ENCODE results near the gene SGSM2. TPM values are rescaled to one million over a fixed set of nuclear protein-coding genes. Genes with fewer than 3 reads are reported as not detected.
A peak's percentile ranks its signal among the peaks of the same experiment; 100 is the strongest.

SGSM2 gene
- polyA plus RNA-seq, 1 donor (not counting 4 experiments of a cell fraction or from before 2014, with no cell fraction given): 16.4 TPM

- no peaks in the 10 kb centered on the region for H4K20me1 ChIP-seq (ENCODE audit: control insufficient read depth, extremely low read depth, insufficient read depth, low read length)
- TF ChIP-seq EZH2 (IDR thresholded peaks at IDR 0.05; ENCODE audit: low read length) (no peak), CTCF (optimal IDR thresholded peaks at IDR 0.05 in 1 of 3, IDR thresholded peaks at IDR 0.05 in 1 of 3, conservative IDR thresholded peaks at IDR 0.05 in 1 of 3; ENCODE audit: extremely low read depth in 1 of 3, insufficient read depth in 2 of 3, low read length in 3 of 3) (no peak)
- peaks cover 7% of the 10 kb centered on the region for H3K4me1 ChIP-seq (ENCODE audit: control insufficient read depth, extremely low read depth, insufficient read depth, low read length)
- FAIRE-seq (no peak), DNase-seq (ENCODE audit: low read depth, low spot score) (no peak)
- dilution Hi-C loops (cut with MboI; ENCODE audit: extremely low pct_ligation_motif_present, low sequenced_read_pairs): no loop called here
- peaks cover 60% of the 10 kb centered on the region for H3K79me2 ChIP-seq (ENCODE audit: control insufficient read depth, insufficient read depth, low read length)
- peak within 1 kb of the TSS; percentile 69 to 92 (median 72) for H3K4me3 ChIP-seq (ENCODE audit: control insufficient read depth in 2 of 3, extremely low read depth in 1 of 3, insufficient read depth in 2 of 3, low read depth in 1 of 3, low read length in 3 of 3)
- peak within 1 kb of the TSS; percentile 55 for H3K4me2 ChIP-seq (ENCODE audit: control insufficient read depth, extremely low read depth, insufficient read depth, low read depth, low read length)
- no peaks in the 10 kb centered on the region for H3K9me3 ChIP-seq (ENCODE audit: control insufficient read depth, low read depth, low read length)
- peak within 1 kb of the TSS; percentile 70 for H3K27ac ChIP-seq (ENCODE audit: control insufficient read depth, insufficient read depth, low read length)
- H2AFZ ChIP-seq (ENCODE audit: control insufficient read depth, low read length): peak within 1 kb of the TSS; percentile 84
- peak within 1 kb of the TSS; percentile 92 for H3K9ac ChIP-seq (ENCODE audit: control insufficient read depth, extremely low read depth, insufficient read depth, low read length)
- H3K36me3 ChIP-seq (ENCODE audit: control insufficient read depth in 2 of 2, extremely low read depth in 1 of 2, insufficient read depth in 2 of 2, low read length in 2 of 2): peaks cover 6 to 13% of the 10 kb centered on the region in 2 experiments
- H3K27me3 ChIP-seq (ENCODE audit: control insufficient read depth, extremely low read depth, insufficient read depth, low read length): no peaks in the 10 kb centered on the region
- H3K9me1 ChIP-seq (ENCODE audit: control insufficient read depth, extremely low read depth, insufficient read depth, low read length): no peaks in the 10 kb centered on the region
Measured at GRCh38 chr17:2303204-2304188, 33.8 kb upstream of the SGSM2 start, which contains the start of the genes SMG6 and SRR. Gene SMG6 (minus strand): TSS chr17:2303785. CDS start chr17:2303720, 65 bp downstream. Gene SRR (plus strand): TSS chr17:2303950. CDS start chr17:2315561, 11,611 bp downstream.

GRCh38 chr17:2304931-2305330, 32.4 kb upstream of the SGSM2 start:
- Histone ChIP-seq H3K9me1 (ENCODE audit: control insufficient read depth, extremely low read depth, insufficient read depth, low read length) (no peaks in the 10 kb centered on the region), H3K27ac (ENCODE audit: control insufficient read depth, insufficient read depth, low read length) (no peak overlapping the region), H2AFZ (ENCODE audit: control insufficient read depth, low read length) (no peak overlapping the region), H3K27me3 (ENCODE audit: control insufficient read depth, extremely low read depth, insufficient read depth, low read length) (no peaks in the 10 kb centered on the region), H3K9me3 (ENCODE audit: control insufficient read depth, low read depth, low read length) (no peaks in the 10 kb centered on the region), H3K9ac (ENCODE audit: control insufficient read depth, extremely low read depth, insufficient read depth, low read length) (no peak overlapping the region), H3K4me3 (ENCODE audit: control insufficient read depth in 2 of 3, extremely low read depth in 1 of 3, insufficient read depth in 2 of 3, low read depth in 1 of 3, low read length in 3 of 3) (no peak overlapping the region), H3K36me3 (ENCODE audit: control insufficient read depth in 2 of 2, extremely low read depth in 1 of 2, insufficient read depth in 2 of 2, low read length in 2 of 2) (peaks cover 0 to 4% of the 10 kb centered on the region in 2 experiments), H3K4me1 (ENCODE audit: control insufficient read depth, extremely low read depth, insufficient read depth, low read length) (peaks cover 7% of the 10 kb centered on the region), H3K4me2 (ENCODE audit: control insufficient read depth, extremely low read depth, insufficient read depth, low read depth, low read length) (peak overlapping the region; percentile 19), H3K79me2 (ENCODE audit: control insufficient read depth, insufficient read depth, low read length) (peaks cover 47% of the 10 kb centered on the region), H4K20me1 (ENCODE audit: control insufficient read depth, extremely low read depth, insufficient read depth, low read length) (no peaks in the 10 kb centered on the region)
- no peak for DNase-seq (ENCODE audit: low read depth, low spot score)
- dilution Hi-C loops (cut with MboI; ENCODE audit: extremely low pct_ligation_motif_present, low sequenced_read_pairs): no loop called here
- no peak for FAIRE-seq
- no peak for TF ChIP-seq EZH2 (IDR thresholded peaks at IDR 0.05; ENCODE audit: low read length)
- no peak for TF ChIP-seq CTCF (optimal IDR thresholded peaks at IDR 0.05 in 1 of 3, IDR thresholded peaks at IDR 0.05 in 1 of 3, conservative IDR thresholded peaks at IDR 0.05 in 1 of 3; ENCODE audit: extremely low read depth in 1 of 3, insufficient read depth in 2 of 3, low read length in 3 of 3)

Measured in keratinocyte (primary cell).